HepG2 (cell line): Measurements from ENCODE around the gene DUSP9. TPM values are rescaled to one million over a fixed set of nuclear protein-coding genes. Genes with fewer than 3 reads are reported as not detected.

Source experiments
- ARID2 ChIP-seq: sonication (generic); formaldehyde crosslinking; IDR thresholded peaks from 2 replicates; pipeline ENCODE4 v1.8.1; 2022; ENCODE audit warnings: mild to moderate bottlenecking, missing genetic modification reagents, borderline replicate concordance
- ESRRA ChIP-seq: sonication (generic); formaldehyde crosslinking; IDR thresholded peaks from 2 replicates; pipeline ENCODE4 v1.5.1; 2020; ENCODE audit warnings: mild to moderate bottlenecking, low read depth, missing genetic modification reagents
- GLMP ChIP-seq: sonication (generic); formaldehyde crosslinking; IDR thresholded peaks from 2 replicates; pipeline ENCODE4 v1.9.0; 2021; ENCODE audit warnings: missing genetic modification reagents, mild to moderate bottlenecking, borderline replicate concordance
- MLLT10 ChIP-seq: sonication (generic); formaldehyde crosslinking; IDR thresholded peaks from 2 replicates; pipeline ENCODE4 v1.4.0; 2020; ENCODE audit warnings: missing genetic modification reagents
- MXD1 ChIP-seq: sonication (generic); formaldehyde crosslinking; IDR thresholded peaks from 2 replicates; pipeline ENCODE4 v1.4.0; 2020; ENCODE audit warnings: mild to moderate bottlenecking, missing genetic modification reagents
- PPARG ChIP-seq: conservative IDR thresholded peaks from 2 replicates; pipeline ENCODE4 v1.6.1; 2016; ENCODE audit warnings: missing biosample characterization, missing genetic modification reagents
- SRSF4 ChIP-seq: fragments of 200-400 bp; formaldehyde crosslinking; IDR thresholded peaks from one replicate; pipeline ENCODE4 v1.6.1; 2018; ENCODE audit warnings: mild to moderate bottlenecking, low read depth, low read length, moderate library complexity; ENCODE audit not compliant: poor library complexity, severe bottlenecking
- STAT6 ChIP-seq: sonication (generic); formaldehyde crosslinking; IDR thresholded peaks from 2 replicates; pipeline ENCODE4 v1.4.0; 2020; ENCODE audit warnings: missing genetic modification reagents, mild to moderate bottlenecking, borderline replicate concordance
- UBTF ChIP-seq: sonication (generic); formaldehyde crosslinking; IDR thresholded peaks from 2 replicates; pipeline ENCODE4 v1.4.0; 2020; ENCODE audit warnings: mild to moderate bottlenecking, missing genetic modification reagents
- ZNF160 ChIP-seq: sonication (generic); formaldehyde crosslinking; IDR thresholded peaks from 2 replicates; pipeline ENCODE4 v1.8.0; 2022; ENCODE audit warnings: mild to moderate bottlenecking, inconsistent platforms, missing genetic modification reagents
- ZNF263 ChIP-seq: sonication (generic); formaldehyde crosslinking; IDR thresholded peaks from 2 replicates; pipeline ENCODE4 v1.4.0; 2020; ENCODE audit warnings: missing genetic modification reagents
- ZNF264 ChIP-seq: sonication (generic); formaldehyde crosslinking; IDR thresholded peaks from 2 replicates; pipeline ENCODE4 v1.4.0; 2020; ENCODE audit warnings: missing genetic modification reagents
- ZNF281 ChIP-seq: sonication (generic); formaldehyde crosslinking; IDR thresholded peaks from 2 replicates; pipeline ENCODE4 v1.4.0; 2020; ENCODE audit warnings: missing genetic modification reagents, borderline replicate concordance
- ZNF431 ChIP-seq: sonication (generic); formaldehyde crosslinking; IDR thresholded peaks from 2 replicates; pipeline ENCODE4 v1.9.0; 2022; ENCODE audit warnings: missing genetic modification reagents, low read depth, mild to moderate bottlenecking, borderline replicate concordance
- ZNF615 ChIP-seq: sonication (generic); formaldehyde crosslinking; IDR thresholded peaks from 2 replicates; pipeline ENCODE4 v1.5.0; 2020; ENCODE audit warnings: mild to moderate bottlenecking, missing genetic modification reagents, borderline replicate concordance
- ZNF749 ChIP-seq: sonication (generic); formaldehyde crosslinking; IDR thresholded peaks from 2 replicates; pipeline ENCODE4 v1.8.0; 2022; ENCODE audit warnings: mild to moderate bottlenecking, missing genetic modification reagents, moderate library complexity, borderline replicate concordance
- ZNF816 ChIP-seq: sonication (generic); formaldehyde crosslinking; IDR thresholded peaks from 2 replicates; pipeline ENCODE4 v1.8.0; 2022; ENCODE audit warnings: missing genetic modification reagents, mild to moderate bottlenecking, borderline replicate concordance
- polyA plus RNA-seq, 8 experiments: library from polyadenylated mRNA; depleted of rRNA in 3 of 8; stranded (reverse) in 7 of 8; unstranded in 1 of 8; fragments of >200 nt; fragmentation: Illumina TruSeq in 4 of 8; extraction: Trizol in 4 of 8; gene quantifications; 2 replicates each; pipeline versions ENCODE4 v1.2.1 to v1.2.3, GENCODE V29; 2011 to 2016; ENCODE audit warnings: low read depth in 4 of 8, missing spikeins in 1 of 8, mixed read lengths in 1 of 8; ENCODE audit not compliant: insufficient read depth in 1 of 8
- total RNA-seq, 5 experiments: library from RNA; depleted of rRNA; stranded (reverse); fragments of >200 nt; fragmentation: Illumina TruSeq; extraction: Trizol; gene quantifications; 2 replicates each; pipeline ENCODE4 v1.2.3, GENCODE V29; 2016; ENCODE audit warnings: low read depth in 1 of 5

Gene DUSP9
- total and polyA plus RNA-seq, 2 of the 13 experiments (the other 11 are each of a cell fraction or from before 2014, with no cell fraction given) = 235 to 435 TPM

GRCh38 chrX:153627675-153628111 is 19.3 kb upstream of the DUSP9 start (continued):
- TF ChIP-seq STAT6 (CRISPR knock-in tag) = 0 out of 2 replicates have a peak, but pooled peaks have one; percentile 39
- peak; percentile 97 for TF ChIP-seq UBTF (CRISPR knock-in tag)
- 0 out of 2 replicates have a peak, but pooled peaks have one; percentile 54 for TF ChIP-seq ARID2 (CRISPR knock-in tag)
- peak; percentile 24; the same call in 1 of the 2 replicates for TF ChIP-seq ZNF749 (CRISPR knock-in tag)
- TF ChIP-seq ZNF615 (CRISPR knock-in tag) = 0 out of 2 replicates have a peak, but pooled peaks have one; percentile 59
- peak; percentile 47; the same call in 1 of the 2 replicates for TF ChIP-seq ZNF816 (CRISPR knock-in tag)
- peak; percentile 78; the same call in 1 of the 2 replicates for TF ChIP-seq MXD1 (CRISPR knock-in tag)
- no peak for TF ChIP-seq GLMP (CRISPR knock-in tag)
- peak; percentile 47; the same call in 1 of the 2 replicates for TF ChIP-seq ZNF263 (CRISPR knock-in tag)
- TF ChIP-seq ZNF431 (CRISPR knock-in tag) = peak; percentile 67; the same call in 1 of the 2 replicates
- no peak for TF ChIP-seq SRSF4
- peak; percentile 65; the same call in 1 of the 2 replicates for TF ChIP-seq ZNF281 (CRISPR knock-in tag)
- TF ChIP-seq ZNF160 (CRISPR knock-in tag) = peak; percentile 71; the same call in 1 of the 2 replicates
- no peak for TF ChIP-seq MLLT10
- peak; percentile 43; the same call in 1 of the 2 replicates for TF ChIP-seq ESRRA
- TF ChIP-seq ZNF264 (CRISPR knock-in tag) = peak; percentile 65
- TF ChIP-seq PPARG (CRISPR knock-in tag) = peak; percentile 52; the same call in 1 of the 2 replicates
